AG09319 (cell line): ENCODE data around the gene PEX11B.
A peak's percentile ranks its signal among the peaks of the same experiment; 100 is the strongest.

Experiments used
- DNase-seq: peaks from one replicate; pipeline ENCODE4 v3.0.0-alpha.2; 2010; ENCODE audit warnings: low read depth; ENCODE audit errors: extremely low read depth
- TF ChIP-seq, protein P1 (sequence below): IDR thresholded peaks from 2 replicates; pipeline ENCODE4 v1.5.1; 2011; ENCODE audit warnings: low read depth, mild to moderate bottlenecking, inconsistent platforms, low read length, moderate library complexity

Gene PEX11B

DNA sequence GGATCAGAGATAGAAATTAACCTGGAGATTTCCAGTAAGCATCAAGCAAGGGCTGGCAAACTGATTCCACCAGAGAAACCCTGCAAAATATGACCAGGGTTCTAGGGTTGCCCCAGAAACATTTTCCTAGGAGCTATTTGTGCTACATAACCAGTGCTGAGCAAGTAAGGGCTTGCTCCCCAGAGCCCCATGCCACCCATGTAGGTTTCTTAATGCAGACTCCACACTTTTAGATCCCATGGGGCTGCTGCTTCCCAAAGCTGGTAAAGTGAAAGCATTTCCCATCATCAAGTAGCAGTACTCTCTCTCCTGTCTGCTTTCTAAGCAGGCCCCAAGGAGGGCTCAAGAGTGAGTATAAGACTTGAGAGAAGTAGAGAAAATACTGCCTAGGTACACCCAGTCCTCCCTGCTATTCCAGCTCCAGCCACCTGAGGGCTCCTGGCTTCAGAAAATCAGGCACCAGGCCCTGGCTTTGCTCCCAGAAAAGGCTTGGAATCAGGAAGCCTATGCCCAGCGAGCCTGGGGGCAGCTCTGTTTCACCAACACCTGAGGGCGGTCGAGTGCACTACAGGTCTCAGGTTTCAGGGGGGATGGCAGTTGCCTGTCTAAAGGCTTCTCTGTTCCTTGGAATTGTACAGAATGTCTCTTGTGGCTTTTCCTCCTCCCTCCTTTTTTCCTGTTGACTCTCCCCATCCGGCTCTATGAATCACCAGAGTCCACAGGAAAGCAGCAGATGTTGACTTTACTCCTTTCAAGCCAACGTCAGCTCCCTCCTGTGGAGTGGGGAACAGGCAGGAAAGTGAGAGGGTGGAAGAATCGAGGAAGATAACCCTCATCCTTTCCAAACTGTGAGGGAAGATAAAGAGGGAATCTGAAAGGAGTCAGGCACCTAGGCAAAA is 26.7 kb downstream of the PEX11B start:
- peak; percentile 95 for DNase-seq
- TF ChIP-seq, protein P1, sequence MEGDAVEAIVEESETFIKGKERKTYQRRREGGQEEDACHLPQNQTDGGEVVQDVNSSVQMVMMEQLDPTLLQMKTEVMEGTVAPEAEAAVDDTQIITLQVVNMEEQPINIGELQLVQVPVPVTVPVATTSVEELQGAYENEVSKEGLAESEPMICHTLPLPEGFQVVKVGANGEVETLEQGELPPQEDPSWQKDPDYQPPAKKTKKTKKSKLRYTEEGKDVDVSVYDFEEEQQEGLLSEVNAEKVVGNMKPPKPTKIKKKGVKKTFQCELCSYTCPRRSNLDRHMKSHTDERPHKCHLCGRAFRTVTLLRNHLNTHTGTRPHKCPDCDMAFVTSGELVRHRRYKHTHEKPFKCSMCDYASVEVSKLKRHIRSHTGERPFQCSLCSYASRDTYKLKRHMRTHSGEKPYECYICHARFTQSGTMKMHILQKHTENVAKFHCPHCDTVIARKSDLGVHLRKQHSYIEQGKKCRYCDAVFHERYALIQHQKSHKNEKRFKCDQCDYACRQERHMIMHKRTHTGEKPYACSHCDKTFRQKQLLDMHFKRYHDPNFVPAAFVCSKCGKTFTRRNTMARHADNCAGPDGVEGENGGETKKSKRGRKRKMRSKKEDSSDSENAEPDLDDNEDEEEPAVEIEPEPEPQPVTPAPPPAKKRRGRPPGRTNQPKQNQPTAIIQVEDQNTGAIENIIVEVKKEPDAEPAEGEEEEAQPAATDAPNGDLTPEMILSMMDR: peak; percentile 98

DNA sequence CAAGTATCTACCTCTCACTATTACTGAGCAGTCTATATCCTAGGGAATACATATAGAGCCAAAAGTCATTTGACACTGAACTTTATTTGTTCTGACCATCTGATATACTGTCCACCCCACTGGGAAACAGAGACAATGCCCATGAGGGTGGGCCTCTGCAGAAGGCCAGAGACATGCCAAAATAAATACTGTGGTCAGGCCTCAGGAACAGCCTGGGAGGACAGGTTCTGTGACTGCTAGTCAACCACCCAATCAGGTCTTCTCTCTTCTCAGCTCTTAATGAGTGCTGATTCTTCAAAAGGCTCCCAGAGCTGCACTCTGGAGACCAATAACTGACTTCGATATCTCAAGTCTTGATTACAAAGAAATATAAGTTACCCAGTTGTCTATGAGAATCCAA is 27.4 kb downstream of the PEX11B start:
- TF ChIP-seq, protein P1: no peak
- no peak for DNase-seq

DNA sequence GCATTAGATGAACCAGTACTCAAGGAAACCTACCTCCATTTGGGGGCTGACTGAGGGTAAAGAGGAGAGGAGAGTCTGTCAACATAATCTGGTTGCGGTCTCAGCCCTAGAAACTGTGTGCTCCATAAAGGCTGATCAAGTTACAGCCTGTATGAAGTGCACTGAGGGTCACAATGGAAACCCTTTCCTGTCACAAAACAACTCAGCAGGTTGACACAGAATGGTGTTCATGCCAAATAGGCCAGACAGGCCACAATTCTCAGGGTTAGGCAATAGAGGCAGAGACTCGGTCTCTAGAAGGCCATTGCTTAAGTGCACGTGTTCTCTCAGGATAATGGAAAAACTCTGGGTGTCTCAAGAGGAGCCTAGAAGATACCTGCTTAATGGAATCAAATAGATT is 28.8 kb downstream of the PEX11B start:
- no peak for DNase-seq
- TF ChIP-seq, protein P1: no peak

DNA sequence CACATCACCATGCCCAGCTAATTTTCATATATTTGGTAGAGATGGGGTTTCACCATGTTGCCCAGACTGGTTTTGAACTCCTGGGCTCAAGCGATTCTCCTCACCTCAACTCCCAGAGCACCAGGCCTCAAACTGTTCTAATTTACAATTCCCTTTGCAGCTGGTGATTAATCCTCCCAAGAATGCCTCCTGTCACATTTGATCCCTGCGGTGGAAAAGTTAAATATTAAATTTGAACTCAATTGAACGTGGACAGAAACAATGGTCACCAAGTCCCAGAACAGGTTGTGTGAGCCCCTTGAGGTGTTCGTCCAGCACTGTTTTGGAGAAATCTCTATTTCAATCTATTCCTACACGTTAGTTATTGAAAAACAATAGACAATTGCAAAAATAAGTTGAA is 30.9 kb downstream of the PEX11B start:
- no peak for DNase-seq
- TF ChIP-seq, protein P1: no peak

DNA sequence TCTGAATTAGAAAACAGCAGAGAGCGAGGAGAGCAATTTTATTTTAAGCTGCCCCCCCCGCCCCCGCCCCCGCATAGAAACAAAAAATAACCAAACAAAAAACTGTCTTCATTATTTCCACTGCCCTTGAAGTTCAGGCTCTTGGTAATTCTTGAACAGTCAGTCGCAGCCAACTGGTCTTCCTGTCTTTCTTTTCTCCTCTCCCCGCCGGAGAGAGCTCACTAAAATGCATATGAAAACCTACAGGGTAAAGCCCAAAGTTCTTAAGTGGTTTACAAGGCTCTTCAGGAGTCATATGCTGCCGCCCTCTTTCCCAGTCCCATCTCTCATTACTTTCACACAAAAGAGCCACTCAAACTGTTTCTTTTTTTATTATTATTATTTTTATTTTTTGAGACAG is 31.7 kb downstream of the PEX11B start:
- TF ChIP-seq, protein P1: no peak
- no peak for DNase-seq

DNA sequence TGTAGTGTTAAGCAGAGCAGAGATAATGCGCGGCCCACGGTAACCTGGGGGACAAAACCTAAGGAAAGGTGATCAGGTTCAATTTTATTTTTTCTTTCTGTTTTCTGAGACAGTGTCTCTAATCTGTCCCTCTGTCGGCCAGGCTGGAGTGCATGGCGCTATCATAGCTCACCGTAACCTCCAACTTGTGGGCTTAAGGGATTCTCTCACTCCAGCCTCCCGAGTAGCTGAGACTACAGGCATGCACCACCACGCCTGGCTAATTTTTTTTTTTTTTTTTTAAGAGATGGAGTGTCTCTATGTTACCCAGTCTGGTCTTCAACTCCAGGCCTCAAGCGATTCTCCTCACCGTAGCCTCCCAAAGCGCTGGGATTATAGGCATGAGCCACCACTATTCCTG is 32.1 kb downstream of the PEX11B start:
- TF ChIP-seq, protein P1: no peak
- DNase-seq: no peak

DNA sequence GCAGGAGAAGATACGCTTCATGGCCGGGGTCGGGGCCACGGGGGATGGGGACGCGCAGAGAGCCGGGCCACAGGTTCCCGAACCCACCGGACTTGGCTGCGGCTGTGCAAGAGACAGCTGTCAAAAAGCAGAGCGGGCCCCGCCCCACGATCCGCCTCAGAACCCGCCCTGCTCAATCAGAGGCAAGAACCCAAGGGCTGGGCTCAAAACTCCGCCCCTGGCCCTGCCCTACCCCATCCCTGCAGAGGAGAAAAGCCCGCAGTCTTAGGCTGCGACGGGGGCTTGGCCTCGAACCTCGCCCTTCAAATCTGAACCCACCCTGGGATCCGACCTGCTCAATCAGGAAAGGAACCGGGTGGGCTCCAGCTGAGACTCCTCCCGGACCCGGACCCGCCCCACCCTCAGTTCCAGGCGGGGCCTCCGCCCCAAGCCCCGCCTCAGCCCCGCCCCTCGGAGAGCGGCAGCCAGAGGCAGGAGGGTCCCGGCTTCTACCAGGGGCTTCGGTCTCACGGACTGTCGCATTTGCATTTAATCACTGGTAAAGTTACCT is 32.7 kb downstream of the PEX11B start, which contains the start of gene ANKRD35:
Gene ANKRD35 (minus strand): TSS at position 129 of the 550 bp plus-strand sequence. CDS start 108 bp downstream, at position 21.
- no peak for DNase-seq
- TF ChIP-seq, protein P1: no peak
